Measurements from ENCODE around the gene PCNX3.

PCNX3 gene

GRCh38 chr11:65599216-65599954, 16.2 kb upstream of the PCNX3 start:
- DNase-seq, result no peak

DNA sequence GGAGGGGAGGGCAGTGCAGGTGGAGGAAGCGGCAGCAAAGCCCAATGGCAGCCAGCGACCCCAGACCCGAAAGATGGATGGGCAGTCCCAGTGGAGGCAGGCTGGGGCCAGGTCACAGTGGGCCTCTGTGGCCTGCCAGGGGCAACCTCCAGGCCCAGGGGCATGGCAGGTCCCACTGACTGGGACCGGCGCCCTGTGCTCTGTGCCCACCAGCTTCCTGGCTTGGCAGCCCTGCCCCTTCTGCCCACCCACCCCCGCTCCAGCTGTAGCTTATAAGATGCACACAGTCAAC, 15.7 kb upstream of the PCNX3 start:
- DNase-seq, result no peak

DNA sequence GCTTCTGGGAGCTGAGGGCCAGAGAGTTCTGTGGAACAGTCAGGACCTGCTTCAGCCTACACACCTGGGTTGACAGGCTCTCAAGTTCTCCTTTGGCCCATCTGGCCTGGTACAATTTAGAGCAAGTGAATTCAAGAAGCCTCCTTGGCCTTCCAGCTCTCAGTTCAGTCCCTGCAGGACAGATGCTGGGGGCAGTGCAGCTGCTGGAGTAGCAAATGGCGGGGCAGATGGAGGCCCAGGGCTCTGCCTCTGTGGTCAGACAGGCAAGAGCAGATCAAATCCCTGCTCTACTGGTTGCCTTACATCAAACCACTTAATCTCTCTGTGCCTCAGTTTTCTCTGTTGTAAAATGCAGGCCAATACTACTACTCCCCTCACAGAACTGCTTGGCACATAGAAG, 11.3 kb upstream of the PCNX3 start:
- DNase-seq, result no peak

DNA sequence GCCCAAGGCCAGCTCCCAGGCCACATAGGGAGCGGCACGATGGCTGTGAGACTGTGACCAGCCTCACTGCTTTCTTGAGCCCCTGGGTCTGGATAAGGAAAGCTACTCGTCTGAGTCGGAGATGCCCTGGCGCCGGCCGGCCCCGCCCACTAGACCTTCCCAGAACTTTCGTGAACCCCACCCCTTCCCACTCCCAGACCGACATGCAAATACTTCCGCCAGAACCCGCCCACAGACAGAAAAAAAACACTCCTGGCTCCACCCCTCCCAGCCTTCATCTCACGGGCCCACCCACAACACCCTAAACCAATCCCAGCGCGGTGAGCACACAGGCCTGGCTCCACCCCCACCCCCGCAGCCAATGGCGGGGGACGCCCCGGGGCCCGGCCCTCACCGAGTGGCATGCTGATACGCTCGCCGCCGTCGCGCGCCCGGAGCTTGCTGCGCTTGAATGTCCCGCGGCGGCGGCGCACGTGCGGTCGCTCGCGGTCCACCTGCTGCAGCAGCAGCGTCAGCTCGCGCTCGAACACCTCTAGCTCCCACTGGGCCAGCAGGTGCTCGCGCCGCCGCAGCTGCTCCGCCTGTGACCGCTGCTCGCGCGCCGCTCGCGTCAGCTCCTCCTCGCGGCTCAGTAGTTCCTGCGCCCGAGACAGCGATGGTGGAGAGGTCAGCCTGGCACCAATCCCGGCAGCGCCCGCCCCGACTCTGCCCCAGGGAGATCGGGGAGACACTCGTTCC, 8.5 kb upstream of the PCNX3 start:
- DNase-seq, result no peak

- no peak for DNase-seq
These were observed 7.8 kb upstream of the PCNX3 start for GRCh38 chr11:65607614-65608426.

DNA sequence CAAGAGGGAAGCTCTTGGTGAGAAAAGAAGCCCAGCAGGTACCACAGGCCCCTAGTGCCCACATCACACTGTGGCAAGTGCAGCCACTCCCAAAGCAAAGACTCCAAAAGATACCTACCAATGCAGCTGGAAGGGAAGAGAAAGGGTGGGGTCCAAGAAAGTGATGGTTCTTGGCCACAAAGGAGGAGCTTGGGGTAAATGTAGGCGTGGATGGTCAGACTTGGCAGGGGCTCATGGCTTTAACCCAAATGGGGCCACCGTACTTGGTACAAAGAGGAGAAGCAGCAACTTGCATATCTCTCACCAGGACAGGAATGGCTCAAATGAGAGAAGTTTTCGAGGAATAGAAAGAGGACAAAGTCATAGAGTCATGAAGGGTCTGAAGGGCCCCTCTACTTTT, 6.3 kb upstream of the PCNX3 start:
- no peak for DNase-seq

GRCh38 chr11:65609665-65610064, 5.9 kb upstream of the PCNX3 start:
- no peak for DNase-seq

DNA sequence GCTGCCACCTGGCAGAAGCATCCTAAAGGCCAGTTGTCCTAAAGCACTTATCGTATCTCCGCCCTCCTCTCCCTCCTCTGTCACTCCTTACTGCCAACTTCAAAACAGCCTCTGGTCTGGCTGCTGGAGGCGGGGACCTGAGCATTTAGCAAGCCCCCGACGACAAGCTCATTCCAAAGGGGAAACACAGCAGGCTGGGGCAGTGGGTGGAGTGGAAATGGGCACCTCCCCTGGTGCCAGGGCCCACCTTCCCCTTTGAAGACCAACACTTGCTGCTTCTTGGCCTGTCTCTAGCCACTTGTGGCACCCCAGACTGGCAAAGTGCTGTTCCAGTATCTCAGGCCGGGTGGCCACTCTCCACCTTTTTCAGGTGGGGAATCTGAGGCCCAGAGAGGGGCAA, 5.2 kb upstream of the PCNX3 start:
- no peak for DNase-seq

GRCh38 chr11:65611028-65611757, 4.4 kb upstream of the PCNX3 start:
- DNase-seq, result no peak

DNA sequence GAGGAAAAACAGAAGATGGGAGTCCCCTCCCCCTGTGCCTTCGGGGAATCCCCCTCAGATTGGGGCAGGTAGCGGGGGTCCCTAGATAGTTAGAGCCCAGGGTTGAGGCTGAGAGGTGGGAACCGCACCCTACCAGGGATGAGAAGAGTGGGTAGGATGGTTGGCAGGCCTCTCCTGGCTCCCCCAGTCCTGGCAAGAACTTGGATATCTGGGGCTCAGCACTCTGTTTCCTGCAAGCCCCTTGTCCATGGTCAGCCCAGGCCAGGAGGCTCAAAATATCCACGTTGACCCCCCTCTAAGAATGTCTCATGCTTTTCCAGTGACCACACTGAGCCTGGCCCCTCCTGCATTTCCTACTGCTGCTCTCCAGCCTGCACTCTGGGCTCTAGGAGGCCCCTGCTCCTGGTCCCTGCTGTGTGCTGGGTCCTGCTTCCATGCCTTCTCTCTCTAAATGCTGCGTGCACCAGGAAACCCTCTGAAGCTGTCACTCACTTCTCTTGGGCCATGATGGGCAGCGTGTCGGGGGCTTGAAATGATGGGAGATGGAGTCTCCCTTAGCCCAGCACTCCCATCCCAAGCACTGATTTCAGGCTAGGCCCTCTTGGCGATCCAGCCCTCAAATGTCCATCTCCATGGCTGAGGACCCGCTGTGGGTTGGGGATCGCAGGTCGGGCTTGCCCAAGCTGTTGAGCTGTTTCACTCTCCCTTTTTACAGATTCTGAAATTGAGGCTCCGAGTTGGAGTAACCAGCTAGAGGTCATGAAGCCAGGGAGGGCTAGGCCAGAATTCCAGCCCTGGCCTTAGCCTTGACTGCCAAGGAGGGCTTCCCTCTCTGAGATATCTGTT, 3.6 kb upstream of the PCNX3 start:
- no peak for DNase-seq

DNA sequence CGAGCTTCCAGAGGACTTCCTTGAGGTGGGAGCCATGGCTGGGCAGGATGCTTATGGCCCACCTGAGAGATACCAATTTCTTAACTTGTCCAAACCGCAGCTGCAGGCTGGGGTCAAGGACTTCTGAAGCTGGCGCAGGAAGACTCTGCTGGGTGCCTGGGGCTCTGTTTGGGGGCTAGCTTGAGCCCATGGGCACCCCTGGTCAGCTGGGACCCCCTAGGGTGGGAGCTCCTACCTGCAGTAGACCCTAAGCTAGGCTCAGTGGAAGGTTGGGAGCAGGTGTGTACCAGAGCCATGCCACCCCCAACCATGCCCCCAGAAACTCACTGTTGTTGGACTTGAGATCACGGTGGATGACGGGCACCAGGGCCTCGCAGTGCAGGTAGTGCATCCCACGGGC, 2.9 kb upstream of the PCNX3 start:
- no peak for DNase-seq

DNA sequence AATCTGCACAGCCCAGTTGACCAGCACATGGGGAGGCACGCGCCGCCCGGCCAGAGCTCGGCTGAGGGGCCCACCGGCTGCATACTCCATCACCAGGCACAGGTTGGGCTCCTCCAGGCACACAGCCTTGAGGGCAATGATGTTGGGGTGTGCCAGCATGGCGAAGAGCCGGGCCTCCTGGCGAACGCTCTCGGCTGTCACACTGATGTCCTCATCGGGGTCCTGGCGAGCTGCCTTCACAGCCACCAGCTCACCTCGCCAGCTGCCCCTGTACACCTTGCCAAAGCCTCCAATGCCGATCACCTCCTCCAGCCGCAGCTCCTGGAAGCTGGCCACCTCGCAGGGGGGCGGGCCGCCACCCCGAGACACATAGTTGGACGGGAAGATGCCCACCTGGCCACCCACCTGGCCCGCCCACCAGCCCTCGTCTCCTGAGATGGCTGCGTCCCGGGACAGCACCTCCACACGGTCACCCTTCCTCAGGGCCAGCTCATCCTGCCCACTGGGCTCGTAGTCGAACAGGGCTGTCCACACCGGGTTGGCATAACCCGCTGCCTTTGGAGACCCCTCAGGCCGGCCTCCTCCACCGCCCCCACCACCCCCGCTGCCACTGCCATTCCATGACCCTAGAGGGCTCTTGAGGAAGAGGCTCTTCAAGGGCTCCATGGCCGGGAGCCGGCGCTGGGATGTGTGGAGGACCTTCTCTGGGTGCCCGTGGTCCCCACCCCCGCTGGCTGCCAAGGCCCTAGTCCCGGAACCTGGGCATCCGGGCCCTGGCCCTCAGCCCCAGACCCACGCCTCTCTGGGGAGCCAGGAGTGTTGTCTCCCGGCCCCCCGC, 2.3 kb upstream of the PCNX3 start:
- DNase-seq, result no peak

GRCh38 chr11:65615950-65616574, 486 bp downstream of the PCNX3 start:
- DNase-seq, result peak; percentile 49

DNA sequence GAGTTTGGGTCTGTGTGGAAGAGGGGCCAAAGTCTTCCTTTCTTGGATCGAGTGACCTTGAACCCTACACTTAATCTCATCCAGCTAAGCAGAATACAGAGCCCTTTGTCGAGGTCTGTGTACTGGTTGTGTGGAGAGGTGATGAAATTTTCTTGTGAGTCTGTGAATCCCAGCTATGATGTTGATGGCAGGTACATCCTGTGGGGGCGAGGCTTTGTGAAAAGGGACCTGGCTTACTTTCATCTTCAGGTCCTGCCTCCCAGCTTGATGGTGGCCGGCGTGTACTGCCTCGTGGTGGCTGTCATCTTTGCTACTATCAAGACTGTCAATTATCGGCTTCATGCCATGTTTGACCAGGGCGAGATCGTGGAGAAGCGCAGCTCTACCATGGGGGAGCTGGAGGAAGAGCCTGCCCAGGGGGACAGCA, 1.0 kb downstream of the PCNX3 start:
- no peak for DNase-seq

DNA sequence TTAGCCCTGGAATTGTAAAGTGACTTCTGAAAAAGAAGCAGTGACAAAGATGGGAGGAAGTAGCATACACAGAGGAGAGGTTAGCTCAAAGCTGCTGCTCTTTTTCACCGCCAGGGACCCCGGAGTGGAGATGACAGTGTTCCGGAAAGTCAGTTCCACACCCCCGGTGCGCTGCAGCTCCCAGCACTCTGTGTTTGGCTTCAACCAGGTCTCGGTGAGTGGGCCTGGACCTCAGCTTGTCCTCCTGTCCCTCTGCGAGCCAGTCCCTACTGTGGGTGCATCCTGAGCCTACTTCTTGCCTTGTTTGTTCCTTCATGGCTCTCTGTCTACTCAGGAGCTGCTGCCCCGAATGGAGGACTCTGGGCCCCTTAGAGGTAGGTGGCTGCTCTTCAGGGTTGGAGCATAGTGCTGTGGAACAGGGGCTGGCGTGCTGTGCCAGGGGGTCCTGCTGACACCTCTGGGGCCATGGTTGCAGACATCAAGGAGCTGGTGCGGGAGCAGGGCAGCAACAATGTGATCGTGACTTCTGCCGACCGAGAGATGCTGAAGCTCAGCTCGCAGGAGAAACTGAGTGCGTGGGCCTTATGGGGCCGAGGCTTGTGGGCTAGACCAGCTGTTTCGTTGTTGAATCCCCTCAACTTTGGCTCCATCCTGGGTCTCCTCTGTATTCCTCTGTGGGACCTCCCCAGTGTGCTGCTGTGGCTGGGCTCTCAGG, 1.7 kb downstream of the PCNX3 start:
- DNase-seq, result no peak

GRCh38 chr11:65617990-65618751, 2.6 kb downstream of the PCNX3 start:
- no peak for DNase-seq

- DNase-seq, result no peak
These were observed 3.2 kb downstream of the PCNX3 start for GRCh38 chr11:65618763-65619162.

DNA sequence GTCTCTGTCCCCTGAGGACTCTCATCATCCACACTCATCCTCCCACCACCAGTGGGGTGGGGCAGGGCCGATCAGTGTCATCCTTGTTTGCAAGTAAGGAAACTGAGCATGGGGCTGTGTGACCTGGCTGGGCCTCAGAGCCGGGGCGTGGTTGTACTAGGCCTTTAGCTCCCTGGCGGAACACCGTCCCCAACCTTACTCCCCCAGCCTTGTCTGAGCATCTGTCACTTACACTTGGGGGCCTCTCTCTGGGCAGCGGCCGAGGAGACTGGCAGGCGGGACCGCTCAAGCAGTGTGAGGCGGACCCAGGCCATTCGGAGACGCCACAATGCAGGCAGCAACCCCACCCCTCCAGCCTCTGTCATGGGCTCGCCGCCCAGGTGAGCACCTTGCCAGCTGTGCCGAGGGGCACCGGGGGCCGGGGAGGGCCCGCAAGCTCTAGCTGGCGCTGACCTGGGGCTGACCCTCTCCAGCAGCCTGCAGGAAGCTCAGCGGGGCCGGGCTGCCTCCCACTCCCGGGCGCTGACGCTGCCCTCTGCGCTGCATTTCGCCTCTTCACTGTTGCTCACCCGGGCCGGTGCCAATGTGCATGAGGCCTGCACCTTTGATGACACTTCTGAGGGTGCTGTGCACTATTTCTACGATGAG, 3.8 kb downstream of the PCNX3 start:
- DNase-seq, result no peak

DNA sequence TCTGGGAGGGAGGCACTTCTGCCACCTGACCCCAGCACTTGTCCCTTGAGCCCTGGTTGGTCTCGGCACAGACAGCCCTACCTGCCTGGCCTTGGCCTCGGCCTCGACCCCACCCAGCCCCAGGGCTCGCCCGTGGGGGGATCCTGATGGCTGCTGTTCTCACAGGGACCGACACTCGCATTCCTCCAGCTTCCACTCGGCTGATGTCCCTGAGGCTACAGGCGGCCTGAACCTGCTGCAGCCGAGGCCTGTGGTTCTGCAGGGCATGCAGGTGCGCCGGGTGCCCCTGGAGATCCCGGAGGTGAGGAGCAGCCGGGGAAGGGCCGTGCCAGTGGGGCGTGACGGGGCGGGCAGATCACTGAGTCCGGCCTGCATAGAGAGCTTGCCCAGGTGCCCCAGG, 5.1 kb downstream of the PCNX3 start:
- DNase-seq, result no peak

Measured in stimulated activated CD4-positive, alpha-beta T cell treated with anti-CD3 and anti-CD28 coated beads, Interleukin-4, amount 100 ng/mL, for 1 hour (primary cell).